ENCODE measurements around the gene FAM169A.
"Not testable (repeated sequence)": the region's sequence is repeated elsewhere in the genome, so short reads cannot be mapped to it uniquely, and the experiment has no call there.

Gene FAM169A

DNA sequence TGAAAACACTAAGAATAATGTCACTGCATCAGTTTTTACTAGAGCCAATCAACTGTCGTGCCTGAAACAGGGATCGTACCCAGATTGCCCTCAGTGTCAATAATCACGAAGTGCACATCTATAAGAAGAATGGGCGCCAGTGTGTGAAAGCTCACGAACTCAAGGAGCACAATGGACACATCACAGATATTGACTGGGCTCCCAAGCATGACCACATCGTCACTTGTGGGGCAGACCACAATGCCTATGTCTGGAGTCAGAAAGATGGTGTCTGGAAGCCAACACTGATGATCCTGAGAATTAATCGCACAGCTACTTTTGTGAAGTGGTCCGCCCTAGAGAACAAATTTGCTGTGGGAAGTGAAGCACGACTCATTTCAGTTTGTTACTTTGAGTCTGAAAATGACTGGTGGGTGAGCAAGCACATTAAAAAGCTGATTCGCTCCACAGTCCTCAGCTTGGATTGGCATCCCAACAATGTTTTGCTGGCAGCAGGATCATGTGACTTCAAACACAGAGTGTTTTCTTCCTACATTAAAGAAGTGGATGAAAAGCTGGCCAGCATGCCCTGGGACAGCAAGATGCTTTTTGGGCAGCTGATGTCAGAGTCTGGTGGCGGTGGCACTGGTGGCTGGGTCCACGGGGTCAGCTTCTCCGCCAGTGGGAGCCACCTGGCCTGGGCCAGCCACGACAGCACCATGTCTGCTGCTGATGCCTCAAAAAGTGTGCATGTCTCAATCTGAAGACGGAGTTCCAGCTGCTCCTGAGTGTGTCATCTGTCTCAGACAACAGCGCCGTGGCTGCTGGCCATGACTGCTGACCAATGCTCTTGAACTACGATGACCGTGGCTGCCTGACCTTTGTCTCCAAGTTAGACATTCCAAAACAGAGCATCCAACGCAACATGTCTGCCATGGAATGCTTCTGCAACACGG is 66.9 kb downstream of the FAM169A start:
- no peak for DNase-seq
- Mint-ChIP-seq H3K4me3 (no peak overlapping the region), H3K27me3 (no peaks in the 10 kb centered on the region), H3K36me3 (ENCODE audit: low read depth) (peaks cover 51% of the 10 kb centered on the region), H3K27ac (no peak overlapping the region), H3K9me3 (no peaks in the 10 kb centered on the region), H3K4me1 (ENCODE audit: low read depth) (no peaks in the 10 kb centered on the region)

DNA sequence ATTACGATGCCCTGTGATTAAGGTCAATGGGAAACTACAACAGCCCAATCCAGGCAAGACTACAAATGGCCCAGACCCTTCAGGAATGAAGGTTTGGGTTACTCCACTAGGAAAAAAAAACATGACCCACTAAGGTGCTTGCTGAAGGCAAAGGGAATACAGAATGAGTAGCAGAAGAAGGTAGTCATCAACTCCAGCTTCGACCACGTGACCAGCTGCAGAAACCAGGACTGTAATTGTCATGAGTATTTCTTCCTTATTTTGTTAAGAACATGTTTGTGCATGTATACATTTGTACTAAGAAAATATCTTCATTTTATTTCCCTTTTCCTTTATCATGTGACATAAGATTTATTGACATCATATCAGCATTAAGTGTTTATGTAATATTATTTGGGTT is 74.5 kb downstream of the FAM169A start:
- not testable (repeated sequence) for H3K4me1 Mint-ChIP-seq (ENCODE audit: low read depth); DNase-seq; H3K4me3 Mint-ChIP-seq; H3K27me3 Mint-ChIP-seq; H3K27ac Mint-ChIP-seq; H3K9me3 Mint-ChIP-seq
- peaks cover 68% of the 10 kb centered on the region for H3K36me3 Mint-ChIP-seq (ENCODE audit: low read depth)

DNA sequence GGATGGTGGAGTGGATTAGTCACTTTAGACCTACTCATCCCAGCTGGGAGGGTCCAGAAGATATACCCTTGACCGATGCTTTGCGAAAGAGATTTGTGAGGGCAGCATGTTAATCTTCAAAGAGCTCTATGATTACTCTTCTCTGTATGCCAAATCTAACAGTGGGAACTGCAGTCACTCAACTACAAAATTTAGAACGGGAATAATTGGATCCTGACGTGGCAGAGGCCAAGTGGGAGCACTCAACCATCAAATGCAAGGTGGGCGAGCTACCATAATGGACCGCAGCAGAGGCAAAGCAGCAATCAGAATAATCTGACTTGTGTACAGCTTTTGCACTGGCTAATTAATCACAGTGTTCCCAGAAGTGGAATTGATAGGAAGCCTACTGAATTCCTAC is 78.8 kb downstream of the FAM169A start:
- H3K4me3 Mint-ChIP-seq: no peak overlapping the region
- peaks cover 43% of the 10 kb centered on the region for H3K36me3 Mint-ChIP-seq (ENCODE audit: low read depth)
- H3K9me3 Mint-ChIP-seq: no peaks in the 10 kb centered on the region
- H3K27ac Mint-ChIP-seq: no peak overlapping the region
- H3K4me1 Mint-ChIP-seq (ENCODE audit: low read depth): no peaks in the 10 kb centered on the region
- no peak for DNase-seq
- H3K27me3 Mint-ChIP-seq: no peaks in the 10 kb centered on the region

DNA sequence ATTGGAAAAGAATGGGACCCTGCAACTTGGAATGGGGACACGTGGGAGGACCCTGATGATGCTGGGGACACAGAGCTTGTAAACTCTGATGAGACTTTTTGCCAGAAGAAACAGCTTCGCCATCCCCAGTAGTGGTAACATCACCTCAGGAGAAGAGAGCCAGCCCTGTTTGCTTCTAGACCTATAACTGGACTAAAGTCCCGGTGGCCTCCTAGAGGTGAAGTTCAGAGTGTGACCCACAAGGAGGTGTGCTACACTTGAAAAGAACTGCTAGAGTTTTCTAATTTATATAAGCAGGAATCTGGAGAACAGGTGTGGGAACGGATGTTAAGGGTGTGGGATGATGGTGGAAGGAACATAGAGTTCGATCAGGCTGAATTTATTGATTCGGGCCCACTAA is 79.3 kb downstream of the FAM169A start:
- peaks cover 39% of the 10 kb centered on the region for H3K36me3 Mint-ChIP-seq (ENCODE audit: low read depth)
- no peak for DNase-seq
- H3K4me3 Mint-ChIP-seq: no peak overlapping the region
- no peaks in the 10 kb centered on the region for H3K9me3 Mint-ChIP-seq
- no peaks in the 10 kb centered on the region for H3K27me3 Mint-ChIP-seq
- H3K4me1 Mint-ChIP-seq (ENCODE audit: low read depth): no peaks in the 10 kb centered on the region
- no peak overlapping the region for H3K27ac Mint-ChIP-seq

DNA sequence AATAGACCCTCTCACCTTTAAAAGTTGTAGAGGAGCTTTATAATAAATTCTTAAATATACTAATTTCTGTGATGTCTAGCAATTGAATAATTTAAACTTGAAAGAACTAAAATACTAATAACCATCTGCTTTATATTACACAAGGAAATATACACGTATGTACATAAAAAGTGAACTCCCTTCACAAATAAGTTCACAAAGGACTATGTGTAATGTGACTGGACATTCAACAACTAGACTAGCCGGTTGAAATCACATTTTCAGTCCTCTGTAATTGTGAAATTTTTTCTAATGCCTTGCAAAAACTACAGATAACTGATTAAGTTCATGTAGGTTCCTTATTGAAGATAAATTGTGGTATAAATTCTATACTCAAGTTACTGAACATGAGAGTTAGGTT is 87.6 kb downstream of the FAM169A start:
- Mint-ChIP-seq H3K27ac (no peak overlapping the region), H3K4me3 (no peak overlapping the region), H3K9me3 (no peaks in the 10 kb centered on the region), H3K36me3 (ENCODE audit: low read depth) (peaks cover 70% of the 10 kb centered on the region), H3K27me3 (no peaks in the 10 kb centered on the region), H3K4me1 (ENCODE audit: low read depth) (peaks cover 2% of the 10 kb centered on the region)
- no peak for DNase-seq

DNA sequence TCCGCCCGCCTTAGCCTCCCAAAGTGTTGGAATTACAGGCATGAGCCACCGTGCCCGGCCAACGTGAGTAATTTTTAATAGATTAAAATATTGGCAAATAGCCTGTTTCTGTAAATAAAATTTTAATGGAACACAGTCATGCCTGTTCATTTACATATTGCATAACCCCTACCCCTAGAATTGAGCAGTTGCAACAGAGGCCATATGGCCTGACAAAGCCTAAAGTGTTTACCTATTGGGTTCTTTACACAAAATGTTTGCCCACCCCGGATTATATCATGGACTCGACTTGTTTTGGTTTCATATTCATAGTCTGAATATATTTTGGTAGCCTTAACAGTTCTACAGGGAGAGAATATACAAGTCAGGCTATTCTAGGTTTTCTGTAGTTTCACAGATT is 93.8 kb downstream of the FAM169A start:
- Mint-ChIP-seq H3K4me1 (ENCODE audit: low read depth) (peaks cover 30% of the 10 kb centered on the region), H3K36me3 (ENCODE audit: low read depth) (peaks cover 83% of the 10 kb centered on the region), H3K9me3 (no peaks in the 10 kb centered on the region), H3K27me3 (no peaks in the 10 kb centered on the region), H3K27ac (peak overlapping the region; percentile 71), H3K4me3 (no peak overlapping the region)
- DNase-seq: no peak

DNA sequence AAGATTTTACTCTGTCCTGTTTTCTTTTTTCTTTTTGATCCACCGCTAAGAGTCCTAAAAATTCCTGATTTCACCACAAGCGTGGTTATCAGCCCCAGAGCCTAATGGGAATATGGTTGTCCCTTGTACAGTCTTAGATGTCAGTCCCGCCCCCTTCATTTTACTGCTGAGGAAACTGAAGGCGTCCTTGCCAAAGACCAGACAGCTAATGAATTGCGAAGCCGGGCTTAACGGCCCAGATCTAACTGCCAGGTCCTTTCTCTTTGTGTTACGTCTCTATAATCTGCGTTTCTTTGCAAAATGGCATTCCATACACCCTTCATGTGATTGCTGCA is 98.6 kb downstream of the FAM169A start:
- no peaks in the 10 kb centered on the region for H3K27me3 Mint-ChIP-seq
- no peak for DNase-seq
- peak overlapping the region; percentile 99 for H3K27ac Mint-ChIP-seq
- H3K4me3 Mint-ChIP-seq: peak overlapping the region; percentile 100
- peaks cover 78% of the 10 kb centered on the region for H3K36me3 Mint-ChIP-seq (ENCODE audit: low read depth)
- H3K9me3 Mint-ChIP-seq: no peaks in the 10 kb centered on the region
- H3K4me1 Mint-ChIP-seq (ENCODE audit: low read depth): peaks cover 53% of the 10 kb centered on the region

DNA sequence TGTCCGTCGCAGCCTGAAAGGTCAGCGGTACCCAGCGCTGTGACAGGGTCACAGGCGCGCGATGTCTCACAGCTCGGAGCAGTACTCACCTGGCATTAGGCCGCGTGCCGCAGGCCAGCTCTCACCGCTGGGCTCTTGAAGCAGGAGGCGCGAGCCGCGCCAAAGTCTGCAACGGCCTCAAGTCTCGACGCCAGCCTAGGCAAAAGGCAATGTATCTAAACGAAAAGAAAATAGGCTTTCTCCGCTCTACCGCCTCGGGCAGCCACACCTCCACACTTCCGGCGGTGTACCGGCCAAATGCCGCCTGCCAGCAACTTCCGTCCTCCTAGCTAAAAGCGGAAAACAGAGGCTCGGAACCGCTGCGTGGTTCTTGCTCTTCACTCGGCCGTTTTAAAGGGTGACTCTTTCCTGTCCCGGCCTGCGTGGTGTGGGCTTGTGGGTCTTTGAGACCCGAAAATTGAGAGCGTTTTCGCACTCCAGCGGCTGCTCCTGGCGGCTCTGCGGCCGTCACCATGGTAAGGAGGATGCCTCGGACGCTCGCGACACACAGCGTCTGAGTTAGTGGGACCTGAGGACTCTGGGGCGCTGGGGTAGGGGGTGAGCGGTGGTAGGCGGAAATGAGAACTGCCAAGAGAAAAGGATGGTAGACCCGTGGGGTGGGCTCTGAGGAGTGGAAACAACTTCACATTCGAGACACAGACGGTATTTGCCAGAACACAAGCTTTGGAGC is 99.2 kb downstream of the FAM169A start, which contains the start of the genes GFM2 and NSA2:
Gene GFM2, minus strand, starts transcription at position 269 of the 730 bp plus-strand sequence. CDS start 3,375 bp downstream, outside the sequence.
Gene NSA2, plus strand, starts transcription at position 401 of the 730 bp plus-strand sequence. Its CDS starts 112 bp downstream, at position 513.
- H3K27ac Mint-ChIP-seq: peak within 1 kb of the TSS; percentile 99
- H3K4me1 Mint-ChIP-seq (ENCODE audit: low read depth): peaks cover 56% of the 10 kb centered on the region
- H3K36me3 Mint-ChIP-seq (ENCODE audit: low read depth): peaks cover 78% of the 10 kb centered on the region
- H3K4me3 Mint-ChIP-seq: peak within 1 kb of the TSS; percentile 100
- no peaks in the 10 kb centered on the region for H3K9me3 Mint-ChIP-seq
- H3K27me3 Mint-ChIP-seq: no peaks in the 10 kb centered on the region
- DNase-seq: peak; percentile 96

DNA sequence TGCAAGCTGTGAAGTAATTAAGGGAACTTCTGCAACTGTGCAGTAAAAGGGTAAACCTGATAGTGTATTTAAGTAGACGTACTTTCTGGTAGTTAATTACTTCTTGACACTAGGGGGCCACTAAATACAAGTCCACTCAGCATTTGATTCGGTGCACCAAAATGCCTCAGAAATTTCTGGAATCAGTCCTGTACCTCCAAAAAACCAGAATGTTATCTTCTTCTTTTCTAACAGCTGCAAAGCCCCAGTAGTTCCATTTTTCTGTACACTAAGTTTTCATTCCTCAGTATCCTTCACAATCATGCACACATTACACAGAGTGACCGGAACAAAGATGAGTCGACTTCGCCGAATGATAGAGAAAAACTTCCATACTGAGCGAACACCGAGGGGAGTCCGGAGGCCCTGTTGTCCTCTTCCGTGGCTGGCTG is 99.8 kb downstream of the FAM169A start:
- Mint-ChIP-seq H3K36me3 (ENCODE audit: low read depth) (peaks cover 79% of the 10 kb centered on the region), H3K27ac (peak overlapping the region; percentile 99), H3K4me3 (peak overlapping the region; percentile 100), H3K27me3 (no peaks in the 10 kb centered on the region), H3K4me1 (ENCODE audit: low read depth) (peaks cover 62% of the 10 kb centered on the region), H3K9me3 (no peaks in the 10 kb centered on the region)
- no peak for DNase-seq

DNA sequence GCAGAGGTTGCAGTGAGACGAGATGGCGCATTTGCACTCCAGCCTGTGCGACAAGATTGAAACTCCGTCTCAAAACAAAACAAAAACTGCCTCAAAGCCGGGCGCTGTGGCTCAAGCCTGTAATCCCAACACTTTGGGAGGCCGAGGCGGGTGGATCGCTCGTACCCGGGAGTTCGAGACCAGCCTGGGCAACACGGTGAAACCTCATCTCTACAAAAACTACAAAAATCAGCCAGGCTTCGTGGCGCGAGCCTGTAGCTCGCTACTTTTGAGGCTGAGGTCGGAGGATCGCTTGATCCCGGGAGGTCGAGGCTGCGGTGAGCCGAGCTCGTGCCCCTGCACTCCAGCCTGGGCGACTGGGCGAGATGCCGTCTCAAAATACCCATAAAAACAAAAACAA is 100.3 kb downstream of the FAM169A start:
- peak overlapping the region; percentile 99 for H3K27ac Mint-ChIP-seq

DNA sequence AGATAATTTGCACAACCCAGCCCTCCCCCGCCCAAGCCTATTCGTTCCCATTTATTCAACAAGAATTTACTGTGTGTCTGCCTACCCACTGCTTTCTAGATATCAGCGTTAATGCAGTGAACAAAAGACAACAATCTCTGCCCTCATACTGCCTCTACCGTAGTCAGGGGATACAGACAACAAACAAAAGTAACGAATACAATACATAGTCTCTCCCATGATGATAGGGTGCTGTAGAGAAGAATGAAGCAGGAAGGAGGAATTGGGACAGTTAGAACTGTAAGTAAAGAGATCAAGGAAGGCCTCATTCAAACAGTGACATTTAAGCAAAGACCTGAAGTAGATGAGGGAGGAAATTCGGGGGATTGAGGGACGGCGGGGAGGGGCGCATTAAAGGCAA is 101.0 kb downstream of the FAM169A start:
- Mint-ChIP-seq H3K27ac (peak overlapping the region; percentile 24), H3K36me3 (ENCODE audit: low read depth) (peaks cover 79% of the 10 kb centered on the region), H3K27me3 (no peaks in the 10 kb centered on the region), H3K4me1 (ENCODE audit: low read depth) (peaks cover 66% of the 10 kb centered on the region), H3K9me3 (no peaks in the 10 kb centered on the region), H3K4me3 (peak overlapping the region; percentile 100)
- DNase-seq: no peak

More for the DNA sequence above, 100.3 kb downstream of the FAM169A start:
- peak overlapping the region; percentile 100 for H3K4me3 Mint-ChIP-seq
- H3K4me1 Mint-ChIP-seq (ENCODE audit: low read depth): peaks cover 66% of the 10 kb centered on the region
- H3K9me3 Mint-ChIP-seq: no peaks in the 10 kb centered on the region
- H3K27me3 Mint-ChIP-seq: no peaks in the 10 kb centered on the region
- H3K36me3 Mint-ChIP-seq (ENCODE audit: low read depth): peaks cover 79% of the 10 kb centered on the region
- DNase-seq: no peak

DNA sequence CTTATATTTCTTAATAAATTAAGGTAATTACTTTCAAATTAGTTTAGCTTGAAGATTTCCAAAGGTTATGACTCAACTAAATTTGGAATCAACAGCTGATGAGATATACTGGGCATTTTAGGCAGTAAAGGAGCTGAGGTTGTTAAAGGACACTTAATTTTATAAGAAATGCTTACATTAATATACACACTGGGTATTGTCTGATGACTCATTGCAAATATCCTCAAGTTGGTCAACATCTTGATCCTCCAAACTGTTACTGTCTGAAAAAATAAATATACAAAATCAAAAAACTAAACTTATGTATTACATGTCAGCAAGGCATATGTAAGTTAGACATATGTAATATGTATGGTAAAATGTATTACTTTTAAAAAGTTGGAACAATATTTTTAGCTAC is 102.7 kb downstream of the FAM169A start:
- H3K4me1 Mint-ChIP-seq (ENCODE audit: low read depth): peaks cover 63% of the 10 kb centered on the region
- peaks cover 78% of the 10 kb centered on the region for H3K36me3 Mint-ChIP-seq (ENCODE audit: low read depth)
- no peak overlapping the region for H3K4me3 Mint-ChIP-seq
- no peaks in the 10 kb centered on the region for H3K27me3 Mint-ChIP-seq
- H3K27ac Mint-ChIP-seq: no peak overlapping the region
- no peak for DNase-seq
- H3K9me3 Mint-ChIP-seq: no peaks in the 10 kb centered on the region

DNA sequence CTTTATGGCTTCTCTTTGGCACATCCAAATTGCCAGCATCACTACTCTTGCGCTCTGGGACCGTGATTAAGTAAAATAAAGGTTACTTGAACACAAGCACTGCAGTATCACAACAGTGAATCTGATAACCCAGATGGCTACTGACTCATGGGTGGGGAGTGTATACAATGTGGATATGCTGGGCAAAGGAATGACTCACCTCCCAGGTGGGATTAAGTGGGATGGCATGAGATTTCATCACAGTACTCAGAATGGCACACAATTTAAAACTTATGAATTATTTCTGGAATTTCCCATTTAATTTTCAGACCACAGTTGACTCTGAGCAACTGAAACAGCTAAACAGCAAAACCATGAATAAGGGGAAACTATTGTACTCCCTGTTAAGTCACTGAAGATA is 103.6 kb downstream of the FAM169A start:
- peak overlapping the region; percentile 37 for H3K27ac Mint-ChIP-seq
- no peaks in the 10 kb centered on the region for H3K9me3 Mint-ChIP-seq
- no peak for DNase-seq
- peaks cover 56% of the 10 kb centered on the region for H3K4me1 Mint-ChIP-seq (ENCODE audit: low read depth)
- H3K4me3 Mint-ChIP-seq: no peak overlapping the region
- H3K36me3 Mint-ChIP-seq (ENCODE audit: low read depth): peaks cover 80% of the 10 kb centered on the region
- no peaks in the 10 kb centered on the region for H3K27me3 Mint-ChIP-seq

DNA sequence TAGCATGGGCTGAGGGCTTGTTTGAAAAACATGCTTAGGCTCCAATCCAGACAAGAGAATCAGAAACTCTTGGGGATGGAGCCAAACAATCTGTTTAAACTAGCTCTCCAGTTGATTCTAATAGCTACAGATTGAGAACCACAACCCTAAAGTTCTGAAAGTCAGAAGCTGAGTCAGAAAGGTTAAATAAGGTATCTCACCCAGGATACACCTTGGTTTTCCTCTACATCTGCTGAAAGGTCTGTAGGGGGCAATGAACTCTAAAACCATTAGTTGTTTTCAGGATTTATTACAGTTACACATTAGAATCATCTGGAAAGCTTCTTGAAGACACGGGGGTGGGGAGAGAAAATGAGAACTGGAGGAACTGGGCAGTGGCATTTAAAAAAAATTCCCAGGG is 104.9 kb downstream of the FAM169A start:
- Mint-ChIP-seq H3K4me3 (no peak overlapping the region), H3K27me3 (no peaks in the 10 kb centered on the region), H3K27ac (no peak overlapping the region), H3K9me3 (peaks cover 4% of the 10 kb centered on the region), H3K4me1 (ENCODE audit: low read depth) (peaks cover 53% of the 10 kb centered on the region), H3K36me3 (ENCODE audit: low read depth) (peaks cover 78% of the 10 kb centered on the region)
- DNase-seq: no peak

DNA sequence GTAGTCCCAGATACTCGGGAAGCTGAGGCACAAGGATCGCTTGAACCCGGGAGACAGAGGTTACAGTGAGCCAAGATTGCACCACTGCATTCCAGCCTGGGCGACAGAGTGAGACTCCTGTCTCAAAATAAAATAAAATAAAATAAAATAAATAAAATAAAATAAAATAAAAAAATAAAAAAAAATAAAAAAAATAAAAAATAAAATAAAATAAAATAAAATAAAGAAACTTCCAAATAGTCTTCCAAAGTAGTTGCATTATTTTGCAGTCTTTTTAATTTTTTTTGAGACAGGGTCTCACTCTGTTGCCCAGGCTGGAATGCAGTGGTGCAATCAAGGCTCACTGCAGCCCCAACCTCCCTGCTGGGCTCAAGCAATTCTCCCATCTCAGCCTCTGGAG is 117.4 kb downstream of the FAM169A start:
- not testable (repeated sequence) for DNase-seq; H3K9me3 Mint-ChIP-seq; H3K27me3 Mint-ChIP-seq; H3K27ac Mint-ChIP-seq; H3K4me1 Mint-ChIP-seq (ENCODE audit: low read depth); H3K4me3 Mint-ChIP-seq
- H3K36me3 Mint-ChIP-seq (ENCODE audit: low read depth): peaks cover 86% of the 10 kb centered on the region

All from activated T-cell treated with anti-CD3 and anti-CD28 coated beads, Interleukin-2, amount 50 U/mL, for 24 hours (primary cell).